ENCODE measurements around the gene WIPI1. TPM values are rescaled to one million over a fixed set of nuclear protein-coding genes. Genes with fewer than 3 reads are reported as not detected.

WIPI1 gene
- total and polyA plus RNA-seq, 9 of the 15 experiments (the other 6 are each of a cell fraction or from before 2014, with no cell fraction given) = 3.7 to 23.5 (median 11.8) TPM

GRCh38 chr17:68505951-68506350, 48.7 kb upstream of the WIPI1 start (continued):
- TF ChIP-seq, protein P1, sequence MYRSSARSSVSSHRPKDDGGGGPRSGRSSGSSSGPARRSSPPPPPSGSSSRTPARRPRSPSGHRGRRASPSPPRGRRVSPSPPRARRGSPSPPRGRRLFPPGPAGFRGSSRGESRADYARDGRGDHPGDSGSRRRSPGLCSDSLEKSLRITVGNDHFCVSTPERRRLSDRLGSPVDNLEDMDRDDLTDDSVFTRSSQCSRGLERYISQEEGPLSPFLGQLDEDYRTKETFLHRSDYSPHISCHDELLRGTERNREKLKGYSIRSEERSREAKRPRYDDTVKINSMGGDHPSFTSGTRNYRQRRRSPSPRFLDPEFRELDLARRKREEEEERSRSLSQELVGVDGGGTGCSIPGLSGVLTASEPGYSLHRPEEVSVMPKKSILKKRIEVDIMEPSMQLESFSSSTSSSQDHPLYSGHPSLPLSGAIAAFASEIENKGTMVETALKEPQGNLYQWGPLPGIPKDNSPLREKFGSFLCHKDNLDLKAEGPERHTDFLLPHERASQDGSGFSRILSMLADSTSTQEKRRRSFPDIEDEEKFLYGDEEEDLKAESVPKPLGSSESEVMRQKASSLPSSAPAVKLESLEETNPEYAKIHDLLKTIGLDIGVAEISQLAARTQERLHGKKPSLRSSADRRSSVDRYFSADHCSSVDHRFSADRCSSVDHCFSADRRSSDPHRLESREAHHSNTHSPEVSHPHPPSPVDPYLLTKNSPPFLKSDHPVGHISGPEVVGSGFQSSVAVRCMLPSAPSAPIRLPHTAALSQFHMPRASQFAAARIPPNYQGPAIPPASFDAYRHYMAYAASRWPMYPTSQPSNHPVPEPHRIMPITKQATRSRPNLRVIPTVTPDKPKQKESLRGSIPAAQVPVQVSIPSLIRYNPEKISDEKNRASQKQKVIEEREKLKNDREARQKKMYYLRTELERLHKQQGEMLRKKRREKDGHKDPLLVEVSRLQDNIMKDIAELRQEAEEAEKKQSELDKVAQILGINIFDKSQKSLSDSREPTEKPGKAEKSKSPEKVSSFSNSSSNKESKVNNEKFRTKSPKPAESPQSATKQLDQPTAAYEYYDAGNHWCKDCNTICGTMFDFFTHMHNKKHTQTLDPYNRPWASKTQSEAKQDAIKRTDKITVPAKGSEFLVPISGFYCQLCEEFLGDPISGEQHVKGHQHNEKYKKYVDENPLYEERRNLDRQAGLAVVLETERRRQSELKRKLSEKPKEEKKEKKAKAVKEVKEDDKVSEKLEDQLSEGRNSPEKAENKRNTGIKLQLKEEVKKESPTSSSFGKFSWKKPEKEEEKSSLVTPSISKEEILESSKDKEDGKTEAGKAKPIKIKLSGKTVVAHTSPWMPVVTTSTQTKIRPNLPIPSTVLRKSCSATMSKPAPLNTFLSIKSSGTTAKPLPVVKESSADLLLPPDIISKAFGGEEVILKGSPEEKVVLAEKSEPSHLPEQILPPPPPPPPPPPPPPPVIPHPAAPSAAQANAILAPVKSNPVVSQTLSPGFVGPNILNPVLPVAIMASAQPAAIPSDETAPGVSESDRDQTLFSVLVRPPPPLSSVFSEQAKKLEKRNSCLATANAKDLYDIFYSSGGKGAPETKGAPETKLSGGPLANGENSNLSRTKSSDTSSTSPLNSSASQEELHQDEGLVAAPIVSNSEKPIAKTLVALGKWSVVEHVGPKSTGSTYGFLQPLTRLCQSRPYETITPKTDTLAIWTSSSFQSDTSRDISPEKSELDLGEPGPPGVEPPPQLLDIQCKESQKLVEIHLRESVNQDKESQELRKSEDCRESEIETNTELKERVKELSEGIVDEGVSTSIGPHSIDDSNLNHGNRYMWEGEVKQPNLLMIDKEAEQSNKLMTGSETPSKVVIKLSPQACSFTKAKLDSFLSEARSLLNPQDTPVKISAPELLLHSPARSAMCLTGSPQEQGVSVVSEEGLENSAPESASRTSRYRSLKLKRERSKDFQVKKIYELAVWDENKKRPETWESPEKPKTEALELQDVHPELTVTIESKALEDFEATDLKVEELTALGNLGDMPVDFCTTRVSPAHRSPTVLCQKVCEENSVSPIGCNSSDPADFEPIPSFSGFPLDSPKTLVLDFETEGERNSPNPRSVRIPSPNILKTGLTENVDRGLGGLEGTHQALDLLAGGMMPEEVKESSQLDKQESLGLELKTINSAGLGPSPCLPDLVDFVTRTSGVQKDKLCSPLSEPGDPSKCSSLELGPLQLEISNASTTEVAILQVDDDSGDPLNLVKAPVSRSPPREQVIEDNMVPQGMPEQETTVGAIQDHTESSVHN (IDR thresholded peaks at IDR 0.05; ENCODE audit: borderline replicate concordance in 1 of 2, low read depth in 1 of 2) = no peak
- no peak for TF ChIP-seq EWSR1 (IDR thresholded peaks at IDR 0.05; ENCODE audit: borderline replicate concordance, low read depth, partially characterized antibody)
- TF ChIP-seq POLR2B (IDR thresholded peaks at IDR 0.05; ENCODE audit: low read depth, partially characterized antibody) = no peak
- TF ChIP-seq EGR1 (conservative IDR thresholded peaks at IDR 0.05) = no peak
- no peak for TF ChIP-seq MAFG (tag; conservative IDR thresholded peaks at IDR 0.05)
- TF ChIP-seq ILF3 (IDR thresholded peaks at IDR 0.05; ENCODE audit: borderline replicate concordance) = no peak

Measured in K562 (cell line).